ENCODE data around the gene SPACA4. TPM values are rescaled to one million over a fixed set of nuclear protein-coding genes. Genes with fewer than 3 reads are reported as not detected.

Gene SPACA4
- total and polyA plus RNA-seq, 3 donors from 2014 or later: 72.6 to 147 (median 145) TPM

DNA sequence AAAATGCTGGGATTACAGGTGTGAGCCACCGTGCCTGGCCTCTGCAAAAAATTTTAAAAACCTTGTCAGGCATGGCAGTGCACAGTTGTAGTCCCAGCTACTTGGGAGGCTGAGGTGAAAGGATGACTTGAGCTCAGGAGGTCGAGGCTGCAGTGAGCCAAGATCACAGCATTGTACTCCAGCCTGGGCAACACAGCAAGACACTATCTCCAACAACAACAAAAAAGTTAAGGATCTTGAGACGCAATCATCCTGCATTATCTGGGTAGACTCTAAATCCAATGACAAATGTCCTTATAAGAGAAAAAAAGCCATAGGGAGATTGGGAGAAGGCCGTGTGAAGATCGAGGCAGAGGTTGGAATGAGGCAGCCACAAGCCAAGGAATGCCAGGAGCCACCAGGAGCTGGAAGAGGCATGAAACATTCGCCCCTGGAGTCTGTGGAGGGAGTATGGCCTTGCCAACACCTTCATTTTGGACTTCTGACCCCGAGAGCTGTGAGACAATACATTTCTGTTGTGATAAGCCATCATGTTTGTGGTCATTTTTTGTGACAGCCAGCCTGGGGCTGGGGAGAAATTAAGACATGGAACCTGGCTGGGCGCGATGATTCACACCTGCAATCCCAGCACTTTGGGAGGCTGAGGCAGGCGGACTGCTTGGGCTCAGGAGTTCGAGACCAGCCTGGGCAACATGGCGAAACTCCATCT is 44.6 kb downstream of the SPACA4 start:
- H3K27me3 ChIP-seq: no peaks in the 10 kb centered on the region
- 94 to 95% methylated on average over 12 of the region's 12 CpGs for WGBS, 2 donors
- TF ChIP-seq, protein P1, sequence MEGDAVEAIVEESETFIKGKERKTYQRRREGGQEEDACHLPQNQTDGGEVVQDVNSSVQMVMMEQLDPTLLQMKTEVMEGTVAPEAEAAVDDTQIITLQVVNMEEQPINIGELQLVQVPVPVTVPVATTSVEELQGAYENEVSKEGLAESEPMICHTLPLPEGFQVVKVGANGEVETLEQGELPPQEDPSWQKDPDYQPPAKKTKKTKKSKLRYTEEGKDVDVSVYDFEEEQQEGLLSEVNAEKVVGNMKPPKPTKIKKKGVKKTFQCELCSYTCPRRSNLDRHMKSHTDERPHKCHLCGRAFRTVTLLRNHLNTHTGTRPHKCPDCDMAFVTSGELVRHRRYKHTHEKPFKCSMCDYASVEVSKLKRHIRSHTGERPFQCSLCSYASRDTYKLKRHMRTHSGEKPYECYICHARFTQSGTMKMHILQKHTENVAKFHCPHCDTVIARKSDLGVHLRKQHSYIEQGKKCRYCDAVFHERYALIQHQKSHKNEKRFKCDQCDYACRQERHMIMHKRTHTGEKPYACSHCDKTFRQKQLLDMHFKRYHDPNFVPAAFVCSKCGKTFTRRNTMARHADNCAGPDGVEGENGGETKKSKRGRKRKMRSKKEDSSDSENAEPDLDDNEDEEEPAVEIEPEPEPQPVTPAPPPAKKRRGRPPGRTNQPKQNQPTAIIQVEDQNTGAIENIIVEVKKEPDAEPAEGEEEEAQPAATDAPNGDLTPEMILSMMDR (IDR thresholded peaks at IDR 0.05): no peak
- no peak for TF ChIP-seq POLR2A (IDR thresholded peaks at IDR 0.05)
- H3K9me3 ChIP-seq: no peaks in the 10 kb centered on the region
- no peaks in the 10 kb centered on the region for H3K36me3 ChIP-seq (ENCODE audit: low read depth, missing control alignments)
- H3K4me3 ChIP-seq: no peak overlapping the region
- H3K27ac ChIP-seq: no peak overlapping the region
- DNase-seq: no peak
- no peaks in the 10 kb centered on the region for H3K4me1 ChIP-seq
- intact Hi-C loops (cut with DNase I; ENCODE audit: low total_unique reads): no loop called here

GRCh38 chr19:48651683-48652048 is 45.1 kb downstream of the SPACA4 start:
- intact Hi-C loops (cut with DNase I; ENCODE audit: low total_unique reads): no loop called here
- no peak for DNase-seq
- H3K36me3 ChIP-seq (ENCODE audit: low read depth, missing control alignments): no peaks in the 10 kb centered on the region
- 83 to 96% methylated on average over 2 to 5 of the region's 5 CpGs for WGBS, 2 donors
- no peaks in the 10 kb centered on the region for H3K27me3 ChIP-seq
- H3K4me3 ChIP-seq: no peak overlapping the region
- H3K4me1 ChIP-seq: no peaks in the 10 kb centered on the region
- TF ChIP-seq POLR2A (IDR thresholded peaks at IDR 0.05): no peak
- TF ChIP-seq, protein P1 (IDR thresholded peaks at IDR 0.05): no peak
- no peak overlapping the region for H3K27ac ChIP-seq
- H3K9me3 ChIP-seq: no peaks in the 10 kb centered on the region

DNA sequence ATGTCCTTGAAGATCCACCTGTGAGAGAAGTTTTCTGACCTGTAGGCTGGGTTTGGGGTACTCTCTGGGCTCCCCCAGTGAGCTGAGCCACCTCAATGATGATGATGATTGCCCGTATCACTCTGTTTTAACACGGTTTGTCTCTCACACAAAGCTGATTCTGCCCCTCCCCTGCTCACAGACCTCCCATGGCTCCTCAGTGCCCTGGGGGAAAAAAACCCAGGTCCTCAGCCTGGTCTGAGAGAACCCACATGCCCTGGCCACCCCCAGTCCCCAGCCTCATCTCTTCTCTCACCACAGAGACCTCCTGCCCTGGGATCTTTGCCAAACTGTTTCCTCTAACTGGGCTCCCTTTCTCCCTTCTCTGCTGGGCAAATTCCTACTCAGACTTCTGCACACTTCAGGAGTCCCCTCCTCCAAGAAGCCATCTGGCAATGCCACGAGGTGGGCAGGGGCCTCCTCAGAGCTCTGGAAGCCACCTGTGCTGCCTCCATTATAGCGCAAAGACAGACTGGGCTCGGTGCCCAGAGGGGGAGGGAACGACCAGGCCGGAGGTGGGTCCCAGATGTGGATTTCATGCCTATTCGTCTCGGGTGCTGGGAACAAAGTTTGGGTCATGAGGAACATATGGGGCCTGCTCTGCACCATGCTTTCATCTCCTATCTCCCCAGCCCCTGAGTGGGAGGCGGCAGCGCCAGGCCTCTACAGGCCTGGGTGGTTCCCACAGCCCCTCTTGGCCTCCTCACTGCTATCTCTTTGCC is 47.9 kb downstream of the SPACA4 start:
- no peak for DNase-seq
- no peaks in the 10 kb centered on the region for H3K36me3 ChIP-seq (ENCODE audit: low read depth, missing control alignments)
- H3K27me3 ChIP-seq: no peaks in the 10 kb centered on the region
- no peak overlapping the region for H3K4me3 ChIP-seq
- 49 to 58% methylated on average over 11 of the region's 11 CpGs for WGBS, 2 donors
- intact Hi-C loops (cut with DNase I; ENCODE audit: low total_unique reads): no loop called here
- H3K9me3 ChIP-seq: no peaks in the 10 kb centered on the region
- no peak overlapping the region for H3K27ac ChIP-seq
- no peak for TF ChIP-seq POLR2A (IDR thresholded peaks at IDR 0.05)
- TF ChIP-seq, protein P1 (IDR thresholded peaks at IDR 0.05): no peak
- H3K4me1 ChIP-seq: no peaks in the 10 kb centered on the region

DNA sequence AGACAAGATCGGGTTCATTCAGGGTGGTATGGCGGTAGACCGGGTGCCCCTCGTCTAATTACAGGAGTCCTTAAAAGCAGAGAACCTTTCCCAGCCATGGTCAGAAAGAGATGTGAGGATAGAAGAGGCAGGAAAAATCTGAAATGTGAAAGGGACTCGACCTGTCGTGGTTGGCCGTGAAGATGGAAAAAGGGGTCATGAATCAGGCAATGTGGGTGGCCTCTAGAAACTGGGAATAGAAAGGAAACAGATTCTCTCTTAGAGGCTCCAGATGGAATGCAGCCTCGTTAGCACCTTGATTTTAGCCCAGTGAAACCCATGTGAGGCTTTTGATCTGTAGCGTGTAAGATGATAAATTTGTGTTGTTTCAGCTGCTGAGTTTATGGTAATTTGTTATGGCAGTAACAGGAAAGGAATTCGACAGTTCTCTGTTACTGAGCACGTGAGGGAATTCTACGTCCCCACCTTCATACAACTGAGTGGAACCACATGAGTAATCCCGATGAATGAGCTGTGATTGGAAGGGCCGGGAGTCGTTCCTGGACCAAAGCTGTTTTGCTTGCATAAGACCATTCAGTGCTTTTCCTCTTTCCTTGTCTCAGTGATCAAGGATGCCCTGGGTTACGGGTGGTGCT is 50.4 kb downstream of the SPACA4 start:
- H3K36me3 ChIP-seq (ENCODE audit: low read depth, missing control alignments): no peaks in the 10 kb centered on the region
- intact Hi-C loops (cut with DNase I; ENCODE audit: low total_unique reads): no loop called here
- no peak overlapping the region for H3K4me3 ChIP-seq
- no peaks in the 10 kb centered on the region for H3K9me3 ChIP-seq
- H3K4me1 ChIP-seq: peaks cover 4% of the 10 kb centered on the region
- peak overlapping the region in 1 of 2 donors; percentile 23 for H3K27ac ChIP-seq
- DNase-seq: no peak
- 43 to 46% methylated on average over 16 of the region's 16 CpGs for WGBS, 2 donors
- H3K27me3 ChIP-seq: no peaks in the 10 kb centered on the region
- no peak for TF ChIP-seq POLR2A (IDR thresholded peaks at IDR 0.05)
- TF ChIP-seq, protein P1 (IDR thresholded peaks at IDR 0.05): no peak

Other genes starting within 250 kb of the SPACA4 start
- 10 to 100 TPM; 14.1 to 22.9 TPM for gene TMEM143, start 242.8 kb upstream of the SPACA4 start, total RNA-seq
- gene TMEM143, start 242.8 kb upstream of the SPACA4 start, polyA plus RNA-seq (ENCODE audit: insufficient read depth, low read depth, low replicate concordance): 5.0 TPM
- 10 to 100 TPM; 21.8 to 26.1 TPM for gene SYNGR4, start 242.4 kb upstream of the SPACA4 start, total RNA-seq
- 112 TPM for gene SYNGR4, start 242.4 kb upstream of the SPACA4 start, polyA plus RNA-seq (ENCODE audit: insufficient read depth, low read depth, low replicate concordance)
- gene KDELR1, start 215.2 kb upstream of the SPACA4 start, total RNA-seq: 100 to 1,000 TPM; 149 to 155 TPM
- gene KDELR1, start 215.2 kb upstream of the SPACA4 start, polyA plus RNA-seq (ENCODE audit: insufficient read depth, low read depth, low replicate concordance): 187 TPM
- gene GRIN2D, start 213.1 kb upstream of the SPACA4 start, total RNA-seq: 1 to 10 TPM; 2.4 to 2.7 TPM
- 1.4 TPM for gene GRIN2D, start 213.1 kb upstream of the SPACA4 start, polyA plus RNA-seq (ENCODE audit: insufficient read depth, low read depth, low replicate concordance)
- gene GRWD1, start 160.8 kb upstream of the SPACA4 start, total RNA-seq: 10 to 100 TPM; 32.8 to 35.2 TPM
- 17.8 TPM for gene GRWD1, start 160.8 kb upstream of the SPACA4 start, polyA plus RNA-seq (ENCODE audit: insufficient read depth, low read depth, low replicate concordance)
- gene KCNJ14, start 151.2 kb upstream of the SPACA4 start, total RNA-seq: 1 to 10 TPM; 1.6 to 2.2 TPM
- gene KCNJ14, start 151.2 kb upstream of the SPACA4 start, polyA plus RNA-seq (ENCODE audit: insufficient read depth, low read depth, low replicate concordance): 0.66 TPM
- 100 to 1,000 TPM in 1 of 2 donors, 10 to 100 TPM in 1; 92.7 to 123 TPM for gene CYTH2, start 137.4 kb upstream of the SPACA4 start, total RNA-seq
- gene CYTH2, start 137.4 kb upstream of the SPACA4 start, polyA plus RNA-seq (ENCODE audit: insufficient read depth, low read depth, low replicate concordance): 132 TPM
- 1 to 10 TPM in 1 of 2 donors, under 1 TPM in 1; 0.62 to 1.7 TPM for gene LMTK3, start 94.9 kb upstream of the SPACA4 start, total RNA-seq
- gene LMTK3, start 94.9 kb upstream of the SPACA4 start, polyA plus RNA-seq (ENCODE audit: insufficient read depth, low read depth, low replicate concordance): 0.96 TPM
- 1 to 10 TPM; 1.1 to 1.4 TPM for gene SULT2B1, start 54.6 kb upstream of the SPACA4 start, total RNA-seq
- 1.0 TPM for gene SULT2B1, start 54.6 kb upstream of the SPACA4 start, polyA plus RNA-seq (ENCODE audit: insufficient read depth, low read depth, low replicate concordance)
- 1 to 10 TPM in 1 of 2 donors, under 1 TPM in 1; 0.99 to 1.6 TPM for gene FAM83E, start 8.3 kb downstream of the SPACA4 start, total RNA-seq
- gene FAM83E, start 8.3 kb downstream of the SPACA4 start, polyA plus RNA-seq (ENCODE audit: insufficient read depth, low read depth, low replicate concordance): 2.2 TPM
- 1,000 to 10,000 TPM; 1,047 to 1,537 TPM for gene RPL18, start 12.4 kb downstream of the SPACA4 start, total RNA-seq
- gene RPL18, start 12.4 kb downstream of the SPACA4 start, polyA plus RNA-seq (ENCODE audit: insufficient read depth, low read depth, low replicate concordance): 1,050 TPM
- 10 to 100 TPM; 31.2 to 43.1 TPM for gene SPHK2, start 12.8 kb downstream of the SPACA4 start, total RNA-seq
- 47.6 TPM for gene SPHK2, start 12.8 kb downstream of the SPACA4 start, polyA plus RNA-seq (ENCODE audit: insufficient read depth, low read depth, low replicate concordance)
- gene DBP, start 30.6 kb downstream of the SPACA4 start, total RNA-seq: 10 to 100 TPM; 48.9 to 51.0 TPM
- gene DBP, start 30.6 kb downstream of the SPACA4 start, polyA plus RNA-seq (ENCODE audit: insufficient read depth, low read depth, low replicate concordance): 30.4 TPM
- 1 to 10 TPM; 6.3 to 6.8 TPM for gene CA11, start 39.4 kb downstream of the SPACA4 start, total RNA-seq
- 20.0 TPM for gene CA11, start 39.4 kb downstream of the SPACA4 start, polyA plus RNA-seq (ENCODE audit: insufficient read depth, low read depth, low replicate concordance)
- 1 to 10 TPM; 1.6 to 4.3 TPM for gene NTN5, start 66.3 kb downstream of the SPACA4 start, total RNA-seq
- 0.87 TPM for gene NTN5, start 66.3 kb downstream of the SPACA4 start, polyA plus RNA-seq (ENCODE audit: insufficient read depth, low read depth, low replicate concordance)
- gene FUT2, start 89.2 kb downstream of the SPACA4 start, total RNA-seq: under 1 TPM; 0.12 to 0.47 TPM
- gene FUT2, start 89.2 kb downstream of the SPACA4 start, polyA plus RNA-seq (ENCODE audit: insufficient read depth, low read depth, low replicate concordance): 0.20 TPM
- gene MAMSTR, start 113.0 kb downstream of the SPACA4 start, total RNA-seq: 10 to 100 TPM; 21.8 TPM
- gene MAMSTR, start 113.0 kb downstream of the SPACA4 start, polyA plus RNA-seq (ENCODE audit: insufficient read depth, low read depth, low replicate concordance): 15.0 TPM
- gene RASIP1, start 133.9 kb downstream of the SPACA4 start, total RNA-seq: 10 to 100 TPM; 11.2 to 21.4 TPM
- gene RASIP1, start 133.9 kb downstream of the SPACA4 start, polyA plus RNA-seq (ENCODE audit: insufficient read depth, low read depth, low replicate concordance): 8.8 TPM
- gene IZUMO1, start 140.2 kb downstream of the SPACA4 start, total RNA-seq: 10 to 100 TPM; 10.5 to 28.9 TPM
- gene IZUMO1, start 140.2 kb downstream of the SPACA4 start, polyA plus RNA-seq (ENCODE audit: insufficient read depth, low read depth, low replicate concordance): 32.8 TPM
- 1 to 10 TPM; 2.0 to 3.6 TPM for gene FUT1, start 145.9 kb downstream of the SPACA4 start, total RNA-seq
- 5.1 TPM for gene FUT1, start 145.9 kb downstream of the SPACA4 start, polyA plus RNA-seq (ENCODE audit: insufficient read depth, low read depth, low replicate concordance)
- gene FGF21, start 148.8 kb downstream of the SPACA4 start, total RNA-seq: not detected
- gene FGF21, start 148.8 kb downstream of the SPACA4 start, polyA plus RNA-seq (ENCODE audit: insufficient read depth, low read depth, low replicate concordance): not detected
- gene BCAT2, start 204.3 kb downstream of the SPACA4 start, total RNA-seq: 10 to 100 TPM; 58.5 to 67.4 TPM
- gene BCAT2, start 204.3 kb downstream of the SPACA4 start, polyA plus RNA-seq (ENCODE audit: insufficient read depth, low read depth, low replicate concordance): 38.0 TPM
- gene HSD17B14, start 229.7 kb downstream of the SPACA4 start, total RNA-seq: 10 to 100 TPM in 1 of 2 donors, 1 to 10 TPM in 1; 5.6 to 11.9 TPM
- 8.8 TPM for gene HSD17B14, start 229.7 kb downstream of the SPACA4 start, polyA plus RNA-seq (ENCODE audit: insufficient read depth, low read depth, low replicate concordance)